ENCODE measurements around the gene AOC3.
"Not testable (repeated sequence)": the region's sequence is repeated elsewhere in the genome, so short reads cannot be mapped to it uniquely, and the experiment has no call there.

AOC3 gene

DNA sequence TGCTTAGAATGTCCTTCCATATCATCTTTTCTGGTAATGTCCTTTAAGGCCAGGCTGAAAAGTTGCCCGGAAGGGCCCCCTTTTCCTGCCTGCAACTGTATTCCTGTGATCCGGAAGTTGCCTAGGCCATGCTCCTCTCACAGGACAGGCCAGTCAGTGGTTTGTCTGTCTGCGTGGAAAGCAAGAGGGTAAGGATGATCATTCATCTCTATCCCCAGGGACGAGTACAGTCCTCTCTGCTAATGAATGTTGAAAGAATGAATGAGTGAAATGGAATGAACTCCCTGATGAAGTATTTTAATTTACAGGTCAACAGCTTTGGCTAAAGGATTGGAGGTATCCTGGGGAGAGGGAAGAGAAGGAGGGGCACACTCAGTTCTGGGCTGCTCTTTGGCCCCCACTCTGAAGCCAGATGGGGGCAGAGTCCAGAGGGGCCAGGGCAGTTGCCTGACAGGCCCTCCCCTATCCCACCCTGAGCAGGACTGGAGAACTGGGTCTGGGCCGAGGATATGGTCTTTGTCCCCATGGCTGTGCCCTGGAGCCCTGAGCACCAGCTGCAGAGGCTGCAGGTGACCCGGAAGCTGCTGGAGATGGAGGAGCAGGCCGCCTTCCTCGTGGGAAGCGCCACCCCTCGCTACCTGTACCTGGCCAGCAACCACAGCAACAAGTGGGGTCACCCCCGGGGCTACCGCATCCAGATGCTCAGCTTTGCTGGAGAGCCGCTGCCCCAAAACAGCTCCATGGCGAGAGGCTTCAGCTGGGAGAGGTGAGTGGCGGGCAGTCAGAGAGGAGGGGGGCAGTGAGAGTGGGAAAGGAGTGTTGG is 3.2 kb downstream of the AOC3 start:
- DNase-seq (ENCODE audit: low read depth): no peak
- no peak overlapping the region for H3K4me3 ChIP-seq (ENCODE audit: control insufficient read depth, low read depth, low read length)
- no peak for TF ChIP-seq CTCF (conservative IDR thresholded peaks at IDR 0.05; ENCODE audit: control insufficient read depth, insufficient read depth, low read depth, low read length)

- TF ChIP-seq CTCF (conservative IDR thresholded peaks at IDR 0.05; ENCODE audit: control insufficient read depth, insufficient read depth, low read depth, low read length): no peak
- no peak overlapping the region for H3K4me3 ChIP-seq (ENCODE audit: control insufficient read depth, low read depth, low read length)
- DNase-seq (ENCODE audit: low read depth): no peak
These were observed 4.1 kb downstream of the AOC3 start for GRCh38 chr17:42855048-42855596.

- not testable (repeated sequence) for H3K4me3 ChIP-seq (ENCODE audit: control insufficient read depth, low read depth, low read length); DNase-seq (ENCODE audit: low read depth)
These were observed 5.1 kb downstream of the AOC3 start for GRCh38 chr17:42856093-42856492.

DNA sequence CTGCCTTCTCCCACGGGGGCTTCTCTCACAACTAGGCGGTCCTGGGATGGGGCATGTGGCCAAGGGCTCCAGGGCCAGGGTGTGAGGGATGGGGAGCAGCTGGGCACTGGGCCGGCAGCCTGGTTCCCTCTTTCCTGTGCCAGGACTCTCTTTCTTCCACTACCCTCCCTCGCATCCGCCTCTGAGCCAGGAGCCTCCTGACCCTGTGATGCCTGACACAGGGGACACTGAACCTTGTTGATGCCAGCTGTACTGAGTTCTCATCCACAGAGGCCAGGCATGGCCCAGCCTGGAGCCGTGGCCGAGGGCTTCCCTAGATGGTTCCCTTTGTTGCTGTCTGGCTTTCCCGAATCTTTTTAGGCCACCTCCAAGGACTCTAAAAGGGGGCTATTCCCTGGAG is 5.5 kb downstream of the AOC3 start:
- not testable (repeated sequence) for H3K4me3 ChIP-seq (ENCODE audit: control insufficient read depth, low read depth, low read length); DNase-seq (ENCODE audit: low read depth)

- DNase-seq (ENCODE audit: low read depth): no peak
- TF ChIP-seq CTCF (conservative IDR thresholded peaks at IDR 0.05; ENCODE audit: control insufficient read depth, insufficient read depth, low read depth, low read length): no peak
- H3K4me3 ChIP-seq (ENCODE audit: control insufficient read depth, low read depth, low read length): no peak overlapping the region
These were observed 6.4 kb downstream of the AOC3 start for GRCh38 chr17:42857389-42857788.

DNA sequence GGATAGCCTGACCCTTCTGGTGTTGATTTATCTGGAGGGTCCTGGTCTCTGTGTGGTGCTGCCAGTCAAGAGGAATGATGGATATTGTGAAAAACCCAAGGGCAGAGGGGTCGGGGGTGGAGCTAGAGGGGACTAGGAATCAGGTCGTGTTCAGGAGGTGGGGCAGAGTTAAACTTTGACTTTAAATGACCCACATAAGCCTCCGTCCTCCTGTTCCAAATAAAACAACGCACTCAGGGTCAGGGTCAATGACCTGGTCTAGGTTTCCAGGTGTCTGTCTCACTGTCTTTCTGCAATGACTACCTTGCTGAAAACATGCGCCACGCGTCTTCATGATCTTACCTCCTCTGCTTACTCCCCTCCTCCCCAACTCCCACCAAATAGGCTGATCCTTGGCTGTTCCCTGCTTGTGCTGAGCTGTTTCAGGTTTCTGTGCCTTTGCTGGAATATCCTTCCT is 14.7 kb downstream of the AOC3 start:
- no peak for DNase-seq (ENCODE audit: low read depth)
- no peak overlapping the region for H3K4me3 ChIP-seq (ENCODE audit: control insufficient read depth, low read depth, low read length)
- no peak for TF ChIP-seq CTCF (conservative IDR thresholded peaks at IDR 0.05; ENCODE audit: control insufficient read depth, insufficient read depth, low read depth, low read length)

- no peak overlapping the region for H3K4me3 ChIP-seq (ENCODE audit: control insufficient read depth, low read depth, low read length)
- no peak for TF ChIP-seq CTCF (conservative IDR thresholded peaks at IDR 0.05; ENCODE audit: control insufficient read depth, insufficient read depth, low read depth, low read length)
- no peak for DNase-seq (ENCODE audit: low read depth)
These were observed 15.2 kb downstream of the AOC3 start for GRCh38 chr17:42866216-42866615.

Data from fibroblast of mammary gland (primary cell).